H9 (cell line): Measurements from ENCODE around the gene HIBCH. TPM values are rescaled to one million over a fixed set of nuclear protein-coding genes. Genes with fewer than 3 reads are reported as not detected.

Source experiments
- DNase-seq: peaks from one replicate; pipeline ENCODE4 v3.0.0-alpha.2; 2017
- H2AFZ ChIP-seq: one replicate; pipeline ENCODE4 v1.6.1; 2013; ENCODE audit warnings: mild to moderate bottlenecking, low read length, control low read depth, moderate library complexity
- H2AK5ac ChIP-seq: 2 replicates; pipeline ENCODE4 v1.6.1; 2013; ENCODE audit warnings: low read length, control low read depth, mixed read lengths; ENCODE audit not compliant: insufficient read length
- H2BK120ac ChIP-seq: one replicate; pipeline ENCODE4 v1.6.1; 2013; ENCODE audit warnings: low read depth, mild to moderate bottlenecking, low read length, control low read depth, inconsistent platforms; ENCODE audit not compliant: poor library complexity, severe bottlenecking
- H2BK12ac ChIP-seq: 2 replicates; pipeline ENCODE4 v1.6.1; 2013; ENCODE audit warnings: low read length, control low read depth, mixed read lengths, low read depth; ENCODE audit not compliant: insufficient read length
- H2BK15ac ChIP-seq: 2 replicates; pipeline ENCODE4 v1.6.1; 2013; ENCODE audit warnings: low read depth, low read length, control low read depth
- H2BK20ac ChIP-seq: one replicate; pipeline ENCODE4 v1.6.1; 2013; ENCODE audit warnings: low read depth, mild to moderate bottlenecking, low read length, control low read depth, inconsistent platforms; ENCODE audit not compliant: poor library complexity, severe bottlenecking
- H2BK5ac ChIP-seq: 2 replicates; pipeline ENCODE4 v1.6.1; 2013; ENCODE audit warnings: low read length, control low read depth, mixed read lengths; ENCODE audit not compliant: insufficient read length
- H3K14ac ChIP-seq: 2 replicates; pipeline ENCODE4 v1.6.1; 2013; ENCODE audit warnings: low read length, control low read depth; ENCODE audit not compliant: insufficient read depth
- H3K18ac ChIP-seq: 2 replicates; pipeline ENCODE4 v1.6.1; 2013; ENCODE audit warnings: low read depth, mild to moderate bottlenecking, mixed read lengths, low read length, control low read depth; ENCODE audit not compliant: insufficient read length
- H3K23ac ChIP-seq: 2 replicates; pipeline ENCODE4 v1.6.1; 2013; ENCODE audit warnings: low read length, control low read depth, mixed read lengths, low read depth; ENCODE audit not compliant: insufficient read length
- H3K23me2 ChIP-seq: 2 replicates; pipeline ENCODE4 v1.6.1; 2013; ENCODE audit warnings: low read depth, mild to moderate bottlenecking, mixed read lengths, low read length, control low read depth; ENCODE audit not compliant: insufficient read length, poor library complexity, severe bottlenecking
- H3K27ac ChIP-seq: 2 replicates; pipeline ENCODE4 v1.5.1; 2013; ENCODE audit warnings: low read length, control low read depth, mixed read lengths, low read depth; ENCODE audit not compliant: insufficient read length
- H3K27me3 ChIP-seq: 2 replicates; pipeline ENCODE4 v1.6.1; 2013; ENCODE audit warnings: low read length, control low read depth, inconsistent platforms; ENCODE audit not compliant: insufficient read depth
- H3K4ac ChIP-seq: 2 replicates; pipeline ENCODE4 v1.6.1; 2013; ENCODE audit warnings: low read depth, mild to moderate bottlenecking, control low read depth, inconsistent platforms, low read length, moderate library complexity
- H3K4me1 ChIP-seq: 2 replicates; pipeline ENCODE4 v1.6.1; 2013; ENCODE audit warnings: low read length, control low read depth, inconsistent platforms; ENCODE audit not compliant: insufficient read depth
- H3K4me2 ChIP-seq: 2 replicates; pipeline ENCODE4 v1.6.1; 2013; ENCODE audit warnings: low read length, control low read depth, mixed read lengths; ENCODE audit not compliant: insufficient read length, insufficient read depth
- H3K56ac ChIP-seq: 2 replicates; pipeline ENCODE4 v1.6.1; 2013; ENCODE audit warnings: low read depth, mild to moderate bottlenecking, mixed read lengths, low read length, control low read depth; ENCODE audit not compliant: insufficient read length
- H3K79me1 ChIP-seq: 2 replicates; pipeline ENCODE4 v1.6.1; 2013; ENCODE audit warnings: low read depth, mild to moderate bottlenecking, moderate library complexity, low read length, control low read depth, inconsistent platforms; ENCODE audit not compliant: insufficient read depth, poor library complexity, severe bottlenecking
- H3K79me2 ChIP-seq: 2 replicates; pipeline ENCODE4 v1.6.1; 2013; ENCODE audit warnings: low read length, control low read depth, inconsistent platforms; ENCODE audit not compliant: insufficient read depth
- H3K9ac ChIP-seq: 2 replicates; pipeline ENCODE4 v1.6.1; 2013; ENCODE audit warnings: low read length, control low read depth, mixed read lengths; ENCODE audit not compliant: insufficient read length; ENCODE audit errors: extremely low read depth
- H3K9me3 ChIP-seq: one replicate; pipeline ENCODE4 v1.6.1; 2013; ENCODE audit warnings: low read depth, low read length, inconsistent platforms; ENCODE audit not compliant: control insufficient read depth
- H3T11ph ChIP-seq: one replicate; pipeline ENCODE4 v1.6.1; 2013; ENCODE audit warnings: mild to moderate bottlenecking, low read length, control low read depth, inconsistent platforms
- H4K20me1 ChIP-seq: one replicate; pipeline ENCODE4 v1.6.1; 2013; ENCODE audit not compliant: control insufficient read depth, insufficient read length, insufficient read depth
- H4K5ac ChIP-seq: 2 replicates; pipeline ENCODE4 v1.6.1; 2013; ENCODE audit warnings: low read depth, mild to moderate bottlenecking, mixed read lengths, low read length, control low read depth; ENCODE audit not compliant: insufficient read length
- H4K8ac ChIP-seq: replicated peaks from 2 replicates; pipeline ENCODE4 v1.6.1; 2013; ENCODE audit warnings: low read length, control low read depth, mixed read lengths, low read depth; ENCODE audit not compliant: insufficient read length
- H4K91ac ChIP-seq: 2 replicates; pipeline ENCODE4 v1.6.1; 2013; ENCODE audit warnings: low read depth, mild to moderate bottlenecking, moderate library complexity, mixed read lengths, low read length, control low read depth; ENCODE audit not compliant: insufficient read length
- H3K27ac Mint-ChIP-seq, 3 experiments: 2 replicates in 2 of 3; 3 replicates in 1 of 3; pipeline ENCODE4 v1.8.0; 2020 to 2021; ENCODE audit warnings: mixed read lengths in 3 of 3, mild to moderate bottlenecking in 1 of 3, moderate library complexity in 1 of 3
- H3K27me3 Mint-ChIP-seq: 2 replicates; pipeline ENCODE4 v1.8.0; 2021; ENCODE audit warnings: low read depth, mild to moderate bottlenecking, moderate library complexity, mixed read lengths
- H3K36me3 Mint-ChIP-seq, 3 experiments: 2 replicates in 2 of 3; 3 replicates in 1 of 3; pipeline ENCODE4 v1.8.0; 2020 to 2021; ENCODE audit warnings: low read depth in 3 of 3, mixed read lengths in 3 of 3; ENCODE audit not compliant: insufficient read depth in 1 of 3
- H3K4me1 Mint-ChIP-seq, 2 experiments: 2 replicates each; pipeline ENCODE4 v1.8.0; 2020; ENCODE audit warnings: mixed read lengths in 2 of 2
- H3K4me3 Mint-ChIP-seq, 2 experiments: 2 replicates in 1 of 2; 3 replicates in 1 of 2; pipeline ENCODE4 v1.8.0; 2020 to 2021; ENCODE audit warnings: mild to moderate bottlenecking in 2 of 2, mixed read lengths in 2 of 2, moderate library complexity in 1 of 2
- H3K9me3 Mint-ChIP-seq, 2 experiments: 2 replicates in 1 of 2; 3 replicates in 1 of 2; pipeline ENCODE4 v1.8.0; 2020; ENCODE audit warnings: mild to moderate bottlenecking in 2 of 2, mixed read lengths in 2 of 2, moderate library complexity in 1 of 2
- WGBS: extraction: QIAGEN DNeasy Blood & Tissue Kit; methylation state at CpG from one replicate; pipeline ENCODE4 v1.1.7; 2013; ENCODE audit warnings: missing lambda C conversion rate, low lambda C conversion rate, mixed read lengths; ENCODE audit not compliant: insufficient read length; ENCODE audit errors: extremely low coverage; 5-methylcytosine and 5-hydroxymethylcytosine counted together
- total RNA-seq: library from RNA; stranded (reverse); gene quantifications from 2 replicates; pipeline ENCODE4 v1.2.1, GENCODE V29; 2021
- TF ChIP-seq, protein P1 (sequence below): fragments of 200-600 bp; sonication (generic); conservative IDR thresholded peaks from 3 replicates; pipeline ENCODE4 v1.8.0; 2021; ENCODE audit warnings: antibody characterized with exemption, mild to moderate bottlenecking

The HIBCH gene
- total RNA-seq, 1 experiment from 2014 or later = 28.0 TPM

DNA sequence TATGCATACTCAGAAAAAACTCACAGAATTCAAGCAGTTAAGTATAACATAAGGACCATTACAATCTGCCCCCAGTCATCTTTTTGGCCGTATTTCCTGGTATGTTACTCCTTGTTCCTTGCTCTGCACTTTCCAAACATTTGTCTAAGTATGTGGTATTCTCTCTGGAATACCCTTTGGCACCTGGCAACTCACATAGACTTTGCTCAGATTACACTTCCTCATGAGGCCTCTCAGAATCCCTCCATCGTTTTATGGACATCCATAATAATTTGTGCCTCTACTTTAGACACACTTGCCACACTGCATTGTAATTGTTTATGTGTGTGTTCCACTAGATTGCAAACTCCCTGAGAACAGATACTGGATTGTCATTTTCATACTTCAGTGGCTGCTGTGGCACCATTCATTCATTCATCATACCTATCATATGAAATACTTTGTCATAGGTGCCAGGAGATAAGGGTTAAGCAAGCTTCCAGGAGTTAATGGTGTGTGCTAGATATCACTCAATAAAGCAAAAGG is 84.0 kb downstream of the HIBCH start:
- Histone ChIP-seq H3K56ac (no peak overlapping the region), H4K8ac (no peak overlapping the region), H3K9me3 (no peaks in the 10 kb centered on the region), H2BK120ac (no peak overlapping the region), H2BK15ac (no peak overlapping the region), H3K9ac (no peak overlapping the region), H4K5ac (no peak overlapping the region), H3K23ac (no peak overlapping the region), H2BK12ac (no peak overlapping the region), H2BK20ac (no peak overlapping the region), H3K18ac (no peak overlapping the region), H2AFZ (no peak overlapping the region), H3K4me2 (no peak overlapping the region), H2BK5ac (no peak overlapping the region), H4K91ac (no peak overlapping the region), H3K27me3 (no peaks in the 10 kb centered on the region), H3K14ac (no peak overlapping the region), H2AK5ac (no peak overlapping the region), H3K79me2 (no peaks in the 10 kb centered on the region), H3K27ac (no peak overlapping the region), H3T11ph (no peak overlapping the region), H4K20me1 (no peaks in the 10 kb centered on the region), H3K23me2 (no peaks in the 10 kb centered on the region), H3K4me1 (no peaks in the 10 kb centered on the region), H3K79me1 (no peaks in the 10 kb centered on the region), H3K4ac (no peak overlapping the region)
- Mint-ChIP-seq H3K4me3 (no peak overlapping the region), H3K27me3 (no peaks in the 10 kb centered on the region), H3K4me1 (no peaks in the 10 kb centered on the region), H3K9me3 (peaks cover 7% of the 10 kb centered on the region in 2 experiments; a peak in 4 of 5 replicates), H3K27ac (no peak overlapping the region), H3K36me3 (peaks cover 15 to 26% (median 17%) of the 10 kb centered on the region in 3 experiments)
- DNase-seq = no peak
- no CpG with 5 or more reads among the region's 2 CpGs for WGBS
- TF ChIP-seq, protein P1, sequence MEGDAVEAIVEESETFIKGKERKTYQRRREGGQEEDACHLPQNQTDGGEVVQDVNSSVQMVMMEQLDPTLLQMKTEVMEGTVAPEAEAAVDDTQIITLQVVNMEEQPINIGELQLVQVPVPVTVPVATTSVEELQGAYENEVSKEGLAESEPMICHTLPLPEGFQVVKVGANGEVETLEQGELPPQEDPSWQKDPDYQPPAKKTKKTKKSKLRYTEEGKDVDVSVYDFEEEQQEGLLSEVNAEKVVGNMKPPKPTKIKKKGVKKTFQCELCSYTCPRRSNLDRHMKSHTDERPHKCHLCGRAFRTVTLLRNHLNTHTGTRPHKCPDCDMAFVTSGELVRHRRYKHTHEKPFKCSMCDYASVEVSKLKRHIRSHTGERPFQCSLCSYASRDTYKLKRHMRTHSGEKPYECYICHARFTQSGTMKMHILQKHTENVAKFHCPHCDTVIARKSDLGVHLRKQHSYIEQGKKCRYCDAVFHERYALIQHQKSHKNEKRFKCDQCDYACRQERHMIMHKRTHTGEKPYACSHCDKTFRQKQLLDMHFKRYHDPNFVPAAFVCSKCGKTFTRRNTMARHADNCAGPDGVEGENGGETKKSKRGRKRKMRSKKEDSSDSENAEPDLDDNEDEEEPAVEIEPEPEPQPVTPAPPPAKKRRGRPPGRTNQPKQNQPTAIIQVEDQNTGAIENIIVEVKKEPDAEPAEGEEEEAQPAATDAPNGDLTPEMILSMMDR = no peak
